ENCODE data around the gene PMAIP1. TPM values are rescaled to one million over a fixed set of nuclear protein-coding genes. Genes with fewer than 3 reads are reported as not detected.

PMAIP1 gene
- total RNA-seq, 2 experiments from 2014 or later, result 54.7 to 64.7 TPM

- Mint-ChIP-seq H3K27me3 (peaks cover 14% of the 10 kb centered on the region), H3K4me1 (peaks cover 25% of the 10 kb centered on the region), H3K27ac (no peak overlapping the region), H3K36me3 (peaks cover 1% of the 10 kb centered on the region), H3K9me3 (ENCODE audit: low read depth) (no peaks in the 10 kb centered on the region), H3K4me3 (no peak overlapping the region)
- ATAC-seq, result no peak
- DNase-seq, result no peak
- CTCF ChIA-PET, result no interaction called here
Observed at GRCh38 chr18:59928201-59928600, 28.4 kb downstream of the PMAIP1 start.

GRCh38 chr18:59929621-59930295 lies 30.0 kb downstream of the PMAIP1 start:
- peaks cover 11% of the 10 kb centered on the region for H3K27me3 Mint-ChIP-seq
- H3K9me3 Mint-ChIP-seq (ENCODE audit: low read depth), result no peaks in the 10 kb centered on the region
- ATAC-seq (no peak), DNase-seq (no peak)
- no peaks in the 10 kb centered on the region for H3K36me3 Mint-ChIP-seq
- peaks cover 20% of the 10 kb centered on the region for H3K4me1 Mint-ChIP-seq
- no peak overlapping the region for H3K27ac Mint-ChIP-seq
- CTCF ChIA-PET, result no interaction called here
- H3K4me3 Mint-ChIP-seq, result no peak overlapping the region

GRCh38 chr18:59932401-59932800 lies 32.6 kb downstream of the PMAIP1 start:
- Mint-ChIP-seq H3K4me1 (peaks cover 7% of the 10 kb centered on the region), H3K27ac (no peak overlapping the region), H3K27me3 (peaks cover 14% of the 10 kb centered on the region), H3K36me3 (no peaks in the 10 kb centered on the region), H3K4me3 (no peak overlapping the region), H3K9me3 (ENCODE audit: low read depth) (no peaks in the 10 kb centered on the region)
- CTCF ChIA-PET, result no interaction called here
- ATAC-seq, result no peak
- no peak for DNase-seq

GRCh38 chr18:59938676-59939075 lies 38.9 kb downstream of the PMAIP1 start:
- Mint-ChIP-seq H3K9me3 (ENCODE audit: low read depth) (no peaks in the 10 kb centered on the region), H3K27ac (no peak overlapping the region), H3K36me3 (no peaks in the 10 kb centered on the region), H3K27me3 (peaks cover 6% of the 10 kb centered on the region), H3K4me1 (no peaks in the 10 kb centered on the region), H3K4me3 (no peak overlapping the region)
- CTCF ChIA-PET, result interaction anchor here (0.7 to 1.6 kb wide), 2 partner anchors 11 to 359 kb away, joined by 3 to 4 read pairs; no protein-coding TSS in a partner anchor
- ATAC-seq (no peak), DNase-seq (no peak)

GRCh38 chr18:59939127-59939526 lies 39.3 kb downstream of the PMAIP1 start:
- CTCF ChIA-PET, result interaction anchor here (0.7 to 1.6 kb wide), 2 partner anchors 11 to 360 kb away, joined by 3 to 4 read pairs; no protein-coding TSS in a partner anchor
- no peaks in the 10 kb centered on the region for H3K9me3 Mint-ChIP-seq (ENCODE audit: low read depth)
- no peak for DNase-seq
- no peak overlapping the region for H3K4me3 Mint-ChIP-seq
- no peaks in the 10 kb centered on the region for H3K36me3 Mint-ChIP-seq
- H3K27ac Mint-ChIP-seq, result no peak overlapping the region
- H3K4me1 Mint-ChIP-seq, result no peaks in the 10 kb centered on the region
- ATAC-seq, result no peak
- H3K27me3 Mint-ChIP-seq, result peaks cover 6% of the 10 kb centered on the region

GRCh38 chr18:59940068-59940467 lies 40.3 kb downstream of the PMAIP1 start:
- no peak for DNase-seq
- H3K9me3 Mint-ChIP-seq (ENCODE audit: low read depth), result no peaks in the 10 kb centered on the region
- no peak overlapping the region for H3K27ac Mint-ChIP-seq
- H3K4me3 Mint-ChIP-seq, result no peak overlapping the region
- no peaks in the 10 kb centered on the region for H3K27me3 Mint-ChIP-seq
- no peaks in the 10 kb centered on the region for H3K4me1 Mint-ChIP-seq
- ATAC-seq, result no peak
- H3K36me3 Mint-ChIP-seq, result no peaks in the 10 kb centered on the region
- CTCF ChIA-PET, result no interaction called here

GRCh38 chr18:59941331-59941730 lies 41.5 kb downstream of the PMAIP1 start:
- H3K27me3 Mint-ChIP-seq, result peaks cover 3% of the 10 kb centered on the region
- no peak overlapping the region for H3K27ac Mint-ChIP-seq
- H3K9me3 Mint-ChIP-seq (ENCODE audit: low read depth), result no peaks in the 10 kb centered on the region
- H3K36me3 Mint-ChIP-seq, result no peaks in the 10 kb centered on the region
- no peak for DNase-seq
- no peak for ATAC-seq
- CTCF ChIA-PET, result no interaction called here
- no peak overlapping the region for H3K4me3 Mint-ChIP-seq
- H3K4me1 Mint-ChIP-seq, result no peaks in the 10 kb centered on the region

- Mint-ChIP-seq H3K27ac (no peak overlapping the region), H3K4me1 (no peaks in the 10 kb centered on the region), H3K9me3 (ENCODE audit: low read depth) (no peaks in the 10 kb centered on the region), H3K27me3 (peaks cover 5% of the 10 kb centered on the region), H3K4me3 (no peak overlapping the region), H3K36me3 (no peaks in the 10 kb centered on the region)
- no peak for ATAC-seq
- CTCF ChIA-PET, result no interaction called here
- no peak for DNase-seq
Observed at GRCh38 chr18:59942601-59943000, 42.8 kb downstream of the PMAIP1 start.

GRCh38 chr18:59945544-59945943 lies 45.7 kb downstream of the PMAIP1 start:
- DNase-seq, result no peak
- CTCF ChIA-PET, result no interaction called here
- Mint-ChIP-seq H3K4me1 (peaks cover 5% of the 10 kb centered on the region), H3K27me3 (peaks cover 5% of the 10 kb centered on the region), H3K9me3 (ENCODE audit: low read depth) (no peaks in the 10 kb centered on the region), H3K4me3 (no peak overlapping the region), H3K36me3 (no peaks in the 10 kb centered on the region), H3K27ac (no peak overlapping the region)
- no peak for ATAC-seq

- DNase-seq, result no peak
- no peak overlapping the region for H3K27ac Mint-ChIP-seq
- H3K36me3 Mint-ChIP-seq, result no peaks in the 10 kb centered on the region
- CTCF ChIA-PET, result interaction anchor here (0.6 to 1.1 kb wide), 2 partner anchors 12 to 42 kb away, joined by 3 to 4 read pairs; no protein-coding TSS in a partner anchor
- no peaks in the 10 kb centered on the region for H3K9me3 Mint-ChIP-seq (ENCODE audit: low read depth)
- peaks cover 37% of the 10 kb centered on the region for H3K4me1 Mint-ChIP-seq
- H3K4me3 Mint-ChIP-seq, result no peak overlapping the region
- ATAC-seq, result no peak
- H3K27me3 Mint-ChIP-seq, result peaks cover 4% of the 10 kb centered on the region
Observed at GRCh38 chr18:59950215-59950944, 50.6 kb downstream of the PMAIP1 start.

- no peak overlapping the region for H3K27ac Mint-ChIP-seq
- peaks cover 37% of the 10 kb centered on the region for H3K4me1 Mint-ChIP-seq
- ATAC-seq, result no peak
- H3K9me3 Mint-ChIP-seq (ENCODE audit: low read depth), result no peaks in the 10 kb centered on the region
- H3K27me3 Mint-ChIP-seq, result peaks cover 2% of the 10 kb centered on the region
- CTCF ChIA-PET, result interaction anchor here (0.7 kb wide), 1 partner anchor 137 kb away, joined by 3 read pairs; no protein-coding TSS in a partner anchor
- DNase-seq, result no peak
- H3K36me3 Mint-ChIP-seq, result no peaks in the 10 kb centered on the region
- no peak overlapping the region for H3K4me3 Mint-ChIP-seq
Observed at GRCh38 chr18:59951591-59951990, 51.8 kb downstream of the PMAIP1 start.

GRCh38 chr18:59952283-59953007 lies 52.6 kb downstream of the PMAIP1 start:
- DNase-seq, result no peak
- no peak for ATAC-seq
- Mint-ChIP-seq H3K4me3 (no peak overlapping the region), H3K4me1 (peaks cover 42% of the 10 kb centered on the region), H3K27me3 (peaks cover 5% of the 10 kb centered on the region), H3K36me3 (peaks cover 2% of the 10 kb centered on the region), H3K27ac (peak overlapping the region; percentile 25), H3K9me3 (ENCODE audit: low read depth) (no peaks in the 10 kb centered on the region)
- CTCF ChIA-PET, result interaction anchor here (1.1 to 1.3 kb wide), 3 partner anchors 36 to 53 kb away, joined by 3 to 4 read pairs (median 3); partner anchors contain the start of gene PMAIP1
